HEK293T (cell line): ENCODE measurements around the gene ADRA2A.

Experiments used
- LEF1 ChIP-seq: fragments of 450-650 bp; IDR thresholded peaks from 2 replicates; pipeline ENCODE4 v1.6.1; 2017; ENCODE audit warnings: mild to moderate bottlenecking, borderline replicate concordance
- SUZ12 ChIP-seq: fragments of 450-650 bp; IDR thresholded peaks from 2 replicates; pipeline ENCODE4 v1.6.1; 2016; ENCODE audit warnings: mild to moderate bottlenecking

DNA sequence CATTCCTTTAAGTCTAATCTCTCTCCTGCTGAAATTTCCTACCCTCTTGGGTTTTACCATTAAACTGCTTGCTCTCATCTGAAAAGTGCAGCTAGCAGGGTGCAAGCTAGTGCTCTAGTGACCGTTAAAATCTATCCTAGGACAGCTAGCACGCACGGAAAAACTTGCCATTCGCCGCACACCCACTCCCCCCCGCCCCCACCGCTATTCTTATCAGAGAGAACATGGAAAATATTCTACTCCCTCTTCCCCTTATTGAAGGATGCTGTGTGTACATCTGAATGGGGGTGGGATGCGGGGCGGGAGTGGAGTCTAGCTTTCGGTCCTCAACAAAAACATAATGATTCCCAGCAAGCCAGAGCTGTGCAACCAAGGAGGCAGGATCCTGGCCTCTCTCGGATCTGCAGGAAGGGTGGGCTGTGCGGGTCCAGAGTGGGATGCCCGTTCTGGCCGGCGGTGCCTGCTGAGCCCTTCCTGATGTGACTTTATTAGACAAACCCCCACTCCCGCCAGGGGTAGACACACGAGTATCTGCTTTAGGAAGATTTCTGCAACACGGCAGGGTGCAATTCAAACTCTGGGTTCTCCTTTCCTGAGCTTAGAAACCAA lies 1.1 kb upstream of the ADRA2A start:
- no peak for TF ChIP-seq LEF1
- no peak for TF ChIP-seq SUZ12
